NCI-H146 (cell line): ENCODE data around the gene TULP3.

ENCODE experiments used
- DNase-seq: peaks from one replicate; lab custom pipeline; 2025; lab: John Stamatoyannopoulos, UW

TULP3 gene

GRCh38 chr12:2970744-2971143 lies 80.1 kb downstream of the TULP3 start:
- DNase-seq = no peak

DNA sequence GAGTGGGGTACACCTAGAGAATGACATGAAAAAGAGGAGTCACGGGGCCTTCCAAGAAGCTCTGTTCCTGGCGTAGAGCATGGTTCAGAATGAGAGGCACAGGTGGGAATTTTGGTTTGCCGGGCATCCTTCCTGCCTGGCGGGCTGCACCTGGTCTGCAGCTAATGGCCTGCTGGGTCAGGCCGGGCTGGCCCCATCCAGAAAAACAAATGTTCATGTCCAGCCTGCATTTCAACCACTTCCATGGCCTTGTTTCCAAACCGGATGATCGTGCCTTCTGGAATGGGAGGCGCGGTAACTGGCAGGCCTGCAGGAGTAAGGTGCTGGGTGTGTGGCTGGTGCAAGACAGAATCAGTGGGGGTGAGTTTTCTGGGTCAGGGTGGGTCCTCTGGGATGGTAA lies 82.9 kb downstream of the TULP3 start:
- no peak for DNase-seq

- no peak for DNase-seq
These were observed 83.9 kb downstream of the TULP3 start for GRCh38 chr12:2974560-2974971.

DNA sequence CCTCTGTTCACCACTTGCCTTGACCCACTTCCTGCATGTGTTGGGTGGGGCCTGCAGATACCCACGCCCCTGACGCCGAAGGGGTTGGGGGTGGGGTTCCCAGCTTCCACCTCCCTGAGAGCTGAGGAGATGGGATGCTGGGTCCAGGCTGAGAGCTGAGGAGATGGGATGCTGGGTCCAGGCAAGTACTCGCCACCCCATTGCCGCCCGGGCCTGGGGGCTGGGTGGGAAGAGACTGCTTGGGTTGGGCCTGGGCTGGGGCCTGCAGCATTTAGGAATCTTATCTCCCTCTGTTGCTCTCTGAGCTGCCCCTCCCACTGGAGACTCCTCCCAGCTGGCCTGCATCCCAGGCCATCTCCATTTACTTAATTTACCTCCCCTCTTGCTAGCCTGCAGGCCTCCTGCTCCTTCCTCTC lies 85.9 kb downstream of the TULP3 start:
- no peak for DNase-seq

- no peak for DNase-seq
These were observed 87.1 kb downstream of the TULP3 start for GRCh38 chr12:2977776-2978175.

- no peak for DNase-seq
These were observed 89.1 kb downstream of the TULP3 start for GRCh38 chr12:2979806-2980205.

- no peak for DNase-seq
These were observed 89.9 kb downstream of the TULP3 start for GRCh38 chr12:2980630-2981029.

DNA sequence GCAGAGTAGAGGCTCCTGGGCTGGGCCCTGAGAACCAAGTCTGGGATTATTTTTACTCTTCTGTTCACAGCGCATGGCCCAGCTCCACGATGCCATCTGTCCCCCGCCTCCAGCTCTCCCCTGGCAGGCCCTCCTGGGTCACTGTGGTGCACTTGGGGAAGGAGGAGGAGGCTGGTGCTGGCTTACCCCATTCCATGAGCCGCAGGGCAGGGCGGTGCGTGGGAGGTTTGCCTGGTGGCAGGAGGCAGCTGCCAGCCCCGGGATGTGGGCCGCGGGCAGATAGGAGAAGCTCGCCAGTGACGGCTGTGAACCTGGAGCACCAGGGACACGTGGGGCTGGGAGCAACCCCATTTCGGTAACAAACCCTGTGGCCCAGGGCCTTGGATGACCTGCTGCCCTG lies 91.7 kb downstream of the TULP3 start:
- no peak for DNase-seq

DNA sequence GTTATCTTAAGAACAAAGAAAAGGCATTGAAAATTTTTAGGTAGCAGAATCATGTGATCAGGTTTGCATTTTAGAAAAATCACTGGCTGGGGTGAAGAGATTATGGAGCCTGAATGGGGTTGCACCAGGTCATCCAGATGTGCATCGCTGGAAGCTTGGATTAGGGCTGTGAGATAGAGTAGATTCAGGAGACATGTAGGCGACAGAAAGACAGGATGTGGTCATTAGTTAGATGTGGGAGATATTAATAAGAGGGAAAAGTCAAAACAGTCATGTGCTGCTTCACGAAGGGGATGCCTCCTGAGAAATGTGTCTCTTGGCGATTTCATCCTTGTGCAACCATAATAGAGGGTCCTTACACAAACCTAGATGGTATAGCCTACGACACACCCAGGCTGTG lies 93.6 kb downstream of the TULP3 start:
- no peak for DNase-seq

DNA sequence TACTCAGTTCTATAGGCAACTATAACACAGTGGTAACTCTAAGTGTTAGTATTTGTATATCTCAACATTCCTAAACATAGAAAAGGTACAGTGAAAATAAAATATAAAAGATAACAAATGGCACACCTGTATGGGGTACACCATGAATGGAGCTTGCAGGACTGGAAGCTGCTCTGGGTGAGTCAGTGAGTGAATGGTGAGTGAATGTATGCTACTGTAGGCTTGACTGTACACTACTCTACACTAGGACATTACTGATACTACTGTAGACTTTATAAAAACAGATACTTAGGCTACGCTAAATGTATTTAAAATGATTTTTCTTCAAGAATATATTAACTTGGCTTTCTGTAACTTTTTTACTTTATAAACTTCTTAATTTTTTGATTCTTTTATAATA lies 94.0 kb downstream of the TULP3 start:
- no peak for DNase-seq

GRCh38 chr12:2986876-2987275 lies 96.2 kb downstream of the TULP3 start:
- DNase-seq = no peak

GRCh38 chr12:2988494-2988893 lies 97.8 kb downstream of the TULP3 start:
- DNase-seq = no peak
